Endothelial cell of umbilical vein (primary cell): Measurements from ENCODE around the gene LYPD5.

Experiments
- EZH2 ChIP-seq: IDR thresholded peaks from 2 replicates; pipeline ENCODE4 v1.6.1; 2012; ENCODE audit warnings: borderline replicate concordance, low read depth, mild to moderate bottlenecking, moderate library complexity, low read length, inconsistent platforms; ENCODE audit not compliant: severe bottlenecking
- FOS ChIP-seq: IDR thresholded peaks from 2 replicates; pipeline ENCODE4 v1.6.1; 2011; ENCODE audit warnings: mild to moderate bottlenecking, low read length, moderate library complexity, borderline replicate concordance; ENCODE audit not compliant: insufficient read depth
- MAX ChIP-seq: IDR thresholded peaks from 2 replicates; pipeline ENCODE4 v1.6.1; 2011; ENCODE audit not compliant: insufficient read depth, insufficient read length
- POLR2A ChIP-seq: IDR thresholded peaks from 2 replicates; pipeline ENCODE4 v1.6.1; 2012; ENCODE audit warnings: low read depth, mild to moderate bottlenecking, control low read depth, low read length
- TF ChIP-seq, protein P1 (sequence below), 2 donors: IDR thresholded peaks; 1 replicate in 1 of 2; 2 replicates in 1 of 2; pipeline ENCODE4 v1.5.1; 2011; ENCODE audit warnings: low read length in 2 of 2, mild to moderate bottlenecking in 2 of 2, moderate library complexity in 2 of 2, control low read depth in 1 of 2, inconsistent platforms in 1 of 2, low read depth in 1 of 2; ENCODE audit not compliant: insufficient read depth in 1 of 2; ENCODE audit errors: extremely low read depth in 1 of 2

DNA sequence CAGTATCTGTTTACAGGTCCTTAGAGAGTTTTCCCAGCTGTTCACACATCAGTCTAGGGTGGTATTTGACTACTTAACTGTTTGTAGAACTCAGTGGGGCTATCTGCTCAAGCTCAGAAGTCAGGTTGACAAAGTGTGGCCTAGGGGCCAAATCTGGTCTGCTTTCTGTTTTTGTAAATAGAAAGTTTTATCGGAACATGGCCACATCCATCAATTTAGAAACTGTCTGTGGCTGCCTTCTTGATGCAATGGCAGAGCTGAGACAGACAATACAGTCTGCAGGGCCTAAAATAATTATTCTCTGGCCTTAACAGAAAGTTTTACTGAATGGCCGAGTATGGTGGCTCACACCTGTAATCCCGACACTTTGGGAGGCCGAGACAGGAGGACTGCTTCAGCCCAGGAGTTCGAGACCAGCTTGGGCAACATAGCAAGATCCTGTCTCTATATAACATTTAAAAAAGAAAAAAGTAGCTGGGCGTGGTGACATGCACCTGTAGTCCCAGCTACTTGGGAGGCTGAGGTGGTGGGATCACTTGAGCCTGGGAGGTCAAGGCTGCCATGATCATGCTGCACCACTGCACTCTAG is 49.9 kb downstream of the LYPD5 start:
- TF ChIP-seq, protein P1, sequence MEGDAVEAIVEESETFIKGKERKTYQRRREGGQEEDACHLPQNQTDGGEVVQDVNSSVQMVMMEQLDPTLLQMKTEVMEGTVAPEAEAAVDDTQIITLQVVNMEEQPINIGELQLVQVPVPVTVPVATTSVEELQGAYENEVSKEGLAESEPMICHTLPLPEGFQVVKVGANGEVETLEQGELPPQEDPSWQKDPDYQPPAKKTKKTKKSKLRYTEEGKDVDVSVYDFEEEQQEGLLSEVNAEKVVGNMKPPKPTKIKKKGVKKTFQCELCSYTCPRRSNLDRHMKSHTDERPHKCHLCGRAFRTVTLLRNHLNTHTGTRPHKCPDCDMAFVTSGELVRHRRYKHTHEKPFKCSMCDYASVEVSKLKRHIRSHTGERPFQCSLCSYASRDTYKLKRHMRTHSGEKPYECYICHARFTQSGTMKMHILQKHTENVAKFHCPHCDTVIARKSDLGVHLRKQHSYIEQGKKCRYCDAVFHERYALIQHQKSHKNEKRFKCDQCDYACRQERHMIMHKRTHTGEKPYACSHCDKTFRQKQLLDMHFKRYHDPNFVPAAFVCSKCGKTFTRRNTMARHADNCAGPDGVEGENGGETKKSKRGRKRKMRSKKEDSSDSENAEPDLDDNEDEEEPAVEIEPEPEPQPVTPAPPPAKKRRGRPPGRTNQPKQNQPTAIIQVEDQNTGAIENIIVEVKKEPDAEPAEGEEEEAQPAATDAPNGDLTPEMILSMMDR (IDR thresholded peaks at IDR 0.05; ENCODE audit: extremely low read depth in 1 of 2, insufficient read depth in 1 of 2, low read depth in 1 of 2, low read length in 2 of 2), result no peak
- TF ChIP-seq POLR2A, result no peak
- TF ChIP-seq EZH2, result no peak
- TF ChIP-seq FOS, result no peak
- no peak for TF ChIP-seq MAX
